HG03571 (cell line): Measurements from ENCODE around the gene ADIPOR2.

Experiments
- ATAC-seq: cut with Tn5 transposase; IDR thresholded peaks from one replicate; pipeline ENCODE4 v1.9.1; 2021; ENCODE audit not compliant: unreplicated experiment

The ADIPOR2 gene

GRCh38 chr12:1826867-1827705 is 136.2 kb downstream of the ADIPOR2 start:
- ATAC-seq = no peak

- no peak for ATAC-seq
Measured at GRCh38 chr12:1827826-1828805, 137.2 kb downstream of the ADIPOR2 start.

GRCh38 chr12:1828856-1829255 is 138.0 kb downstream of the ADIPOR2 start:
- ATAC-seq = no peak

GRCh38 chr12:1829306-1829900 is 138.5 kb downstream of the ADIPOR2 start:
- ATAC-seq = no peak

- no peak for ATAC-seq
Measured at GRCh38 chr12:1830401-1830845, 139.6 kb downstream of the ADIPOR2 start.

GRCh38 chr12:1830981-1831963 is 140.4 kb downstream of the ADIPOR2 start:
- no peak for ATAC-seq

GRCh38 chr12:1832801-1833595 is 142.1 kb downstream of the ADIPOR2 start:
- ATAC-seq = no peak

- no peak for ATAC-seq
Measured at GRCh38 chr12:1833596-1834028, 142.7 kb downstream of the ADIPOR2 start.

GRCh38 chr12:1834186-1834925 is 143.5 kb downstream of the ADIPOR2 start:
- ATAC-seq = no peak

- ATAC-seq = no peak
Measured at GRCh38 chr12:1835211-1836131, 144.6 kb downstream of the ADIPOR2 start.

- ATAC-seq = no peak
Measured at GRCh38 chr12:1836241-1836803, 145.5 kb downstream of the ADIPOR2 start.

GRCh38 chr12:1836854-1837421 is 146.1 kb downstream of the ADIPOR2 start:
- no peak for ATAC-seq

- no peak for ATAC-seq
Measured at GRCh38 chr12:1837541-1838204, 146.8 kb downstream of the ADIPOR2 start.
